SK-N-DZ (cell line): ENCODE data around the gene LMBRD2.

Experiments
- DNase-seq: peaks from one replicate; pipeline ENCODE4 v3.0.0-alpha.2; 2015; ENCODE audit warnings: low spot score

LMBRD2 gene

DNA sequence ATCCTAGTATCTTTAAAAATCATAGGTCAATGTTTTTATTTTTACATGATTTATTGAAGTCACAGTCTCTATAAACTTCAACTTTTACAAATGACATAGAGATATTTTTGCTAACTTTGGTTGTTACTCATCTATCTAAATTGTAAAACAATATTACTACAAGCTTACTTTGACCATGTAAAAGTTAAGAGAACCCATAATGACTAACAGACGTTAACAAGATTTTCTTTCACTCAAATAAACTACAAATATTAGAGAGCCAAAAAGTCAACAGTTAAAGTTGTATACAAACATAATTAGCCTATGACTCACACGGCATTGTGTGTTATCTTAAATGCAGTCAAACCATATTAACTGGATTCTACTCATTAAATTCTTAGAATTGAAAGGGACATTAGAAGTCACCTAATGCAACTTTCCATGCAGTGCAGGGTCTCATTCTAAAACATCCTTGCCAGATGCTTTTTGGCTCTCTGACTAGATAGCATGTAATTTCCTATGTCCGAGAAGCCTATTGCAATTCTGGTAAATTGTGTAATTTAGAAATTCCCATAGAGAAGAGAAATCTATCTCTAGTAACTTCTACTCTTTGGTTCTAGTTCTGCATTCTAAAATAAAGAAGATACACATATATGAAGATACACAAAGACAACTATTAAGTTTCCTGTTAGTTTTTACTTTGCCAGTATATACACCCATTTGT is 42.8 kb downstream of the LMBRD2 start:
- no peak for DNase-seq

DNA sequence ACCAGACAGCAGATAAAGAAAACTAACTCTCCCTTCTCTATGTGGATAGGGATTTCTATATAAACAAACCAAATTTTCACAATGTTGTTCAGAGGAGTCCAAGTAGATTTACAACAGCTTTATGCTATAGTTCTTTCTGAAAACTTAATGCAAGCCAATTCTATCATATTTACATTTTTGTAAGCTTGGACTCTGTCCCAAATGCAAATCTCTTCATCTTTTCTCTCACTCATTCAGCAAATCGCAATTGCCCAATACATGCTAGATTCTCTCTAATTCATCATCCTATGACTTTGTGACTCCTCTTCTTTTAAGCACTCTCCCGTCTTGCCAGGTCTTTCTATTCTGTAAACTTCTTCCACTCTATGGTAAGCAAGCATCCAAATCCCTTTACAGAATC is 45.9 kb downstream of the LMBRD2 start:
- no peak for DNase-seq

DNA sequence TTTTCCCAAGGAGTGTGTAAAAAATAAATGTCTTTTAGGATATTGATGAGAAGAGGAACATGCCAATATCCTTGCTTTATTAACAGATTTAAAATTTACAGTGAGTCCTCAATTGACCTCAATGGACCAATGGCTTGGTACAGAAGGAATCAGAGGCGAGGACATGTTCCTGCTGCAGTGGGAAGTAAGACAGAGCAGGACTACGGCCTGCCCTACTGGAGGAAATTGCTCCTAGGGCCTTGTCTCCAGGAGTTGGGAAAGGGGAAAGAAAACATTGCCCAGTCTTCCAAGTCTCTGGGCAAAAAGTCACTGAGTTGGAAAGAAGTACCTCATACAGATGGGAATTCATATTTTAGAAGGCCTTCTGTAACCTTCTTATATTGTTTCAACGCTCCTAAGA is 51.9 kb downstream of the LMBRD2 start:
- no peak for DNase-seq

DNA sequence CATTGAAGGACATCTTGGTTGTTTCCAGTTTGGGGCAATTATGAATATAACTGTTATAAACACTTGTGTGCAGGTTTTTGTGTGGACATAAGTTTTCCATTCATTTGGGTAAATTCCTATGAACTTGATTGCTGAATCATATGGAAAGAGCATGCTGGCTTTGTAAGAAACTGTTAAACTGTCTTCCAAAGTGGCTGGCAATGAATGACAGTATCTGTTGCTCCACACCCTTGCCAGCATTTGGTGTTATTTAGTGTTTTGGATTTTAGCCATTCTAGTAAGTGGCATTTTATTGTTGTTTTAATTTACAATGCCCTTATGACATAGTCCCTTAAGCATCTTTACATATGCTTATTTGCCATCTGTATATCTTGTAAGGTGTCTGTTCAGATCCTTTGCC is 55.2 kb downstream of the LMBRD2 start:
- no peak for DNase-seq

DNA sequence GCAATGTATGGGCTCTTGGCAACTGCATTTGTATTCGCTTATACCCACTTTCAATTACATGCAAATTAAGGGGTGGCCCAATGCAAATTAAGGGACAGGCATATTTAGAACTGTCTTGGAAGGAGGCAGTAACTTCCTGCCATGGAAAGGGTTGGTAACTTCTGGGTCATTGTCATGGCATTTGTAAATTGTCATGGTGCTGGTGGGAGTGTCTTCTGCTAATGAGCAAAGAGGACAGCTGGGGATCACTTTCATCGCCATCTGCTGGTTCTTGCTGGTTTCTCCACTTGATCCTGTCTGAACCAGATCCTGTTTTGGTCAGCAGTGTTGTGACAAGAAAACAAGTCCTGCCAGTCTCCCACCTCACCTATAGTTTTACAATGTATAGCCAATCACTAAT is 61.7 kb downstream of the LMBRD2 start:
- peak; percentile 32 for DNase-seq

- peak; percentile 81 for DNase-seq
Measured at GRCh38 chr5:36079200-36079781, 72.4 kb downstream of the LMBRD2 start.

- DNase-seq, result peak; percentile 14
Measured at GRCh38 chr5:36078430-36078829, 73.3 kb downstream of the LMBRD2 start.

DNA sequence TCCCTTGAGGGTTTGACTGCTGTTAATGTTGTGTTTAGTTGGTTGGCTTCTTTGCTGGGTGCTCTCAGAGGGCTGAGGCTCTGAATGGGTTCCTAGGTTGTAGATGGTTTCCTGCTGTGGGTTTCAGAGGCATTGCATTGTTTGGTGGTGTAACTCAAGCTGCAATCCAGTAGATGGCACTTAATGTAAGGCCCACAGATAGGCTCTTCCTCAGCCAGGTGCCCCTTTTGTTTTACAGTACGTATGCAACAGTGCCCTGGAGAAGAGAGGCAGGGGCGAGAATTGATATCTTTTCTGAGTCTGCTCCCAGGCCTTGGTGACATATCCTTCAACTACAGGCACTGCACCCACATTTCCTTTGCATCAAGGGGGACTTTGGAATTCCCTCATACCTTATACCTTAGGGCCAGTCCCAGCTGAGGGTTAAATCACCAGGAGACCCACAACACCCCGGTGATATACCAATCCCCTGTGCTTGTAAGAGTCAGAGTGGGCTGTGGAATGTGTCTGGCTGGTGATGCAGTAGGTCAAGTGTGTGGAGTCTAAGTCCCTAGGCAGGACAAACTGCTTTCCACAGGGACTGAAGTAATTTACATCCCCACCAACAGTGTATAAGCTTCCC is 78.0 kb downstream of the LMBRD2 start:
- DNase-seq, result peak; percentile 41

GRCh38 chr5:36070687-36071571 is 80.8 kb downstream of the LMBRD2 start:
- DNase-seq, result no peak

GRCh38 chr5:36068751-36069281 is 82.9 kb downstream of the LMBRD2 start:
- no peak for DNase-seq

DNA sequence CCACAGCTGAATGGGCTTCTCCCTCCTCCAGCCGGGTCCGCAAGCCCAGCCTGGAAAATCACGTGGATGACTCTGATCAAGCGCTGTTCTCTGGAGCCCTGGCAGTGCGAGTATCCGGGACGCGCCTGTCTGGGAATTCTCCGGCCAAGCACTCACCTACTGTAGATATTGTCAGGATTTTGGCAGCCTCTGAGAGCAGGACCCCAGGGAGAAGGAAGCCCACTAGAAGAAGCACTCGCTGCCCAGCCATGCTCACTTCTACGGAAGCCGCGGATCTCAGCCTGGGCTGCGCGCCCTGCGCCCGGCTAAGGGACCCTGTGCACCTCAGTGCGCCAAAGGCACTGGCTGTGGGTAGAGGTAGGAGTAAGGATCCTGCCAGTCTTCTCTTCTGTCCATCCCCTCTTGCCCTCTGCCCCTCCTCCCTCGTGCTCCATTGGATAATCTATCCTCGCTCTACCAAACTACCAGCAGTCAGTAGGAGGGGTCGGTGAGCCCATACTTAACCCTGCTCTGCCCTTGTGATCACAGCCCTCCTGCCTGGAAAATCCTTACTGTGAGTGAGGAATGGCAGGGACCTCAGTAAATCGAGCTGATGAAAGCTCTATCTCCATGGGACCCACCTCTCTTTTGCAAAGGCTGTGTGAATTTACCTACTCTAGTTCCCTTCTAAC is 85.0 kb downstream of the LMBRD2 start, which contains the start of gene UGT3A2:
Gene UGT3A2, minus strand, starts transcription at position 343 of the 671 bp plus-strand sequence. Its CDS starts 93 bp downstream, at position 250.
- DNase-seq, result peak; percentile 70

DNA sequence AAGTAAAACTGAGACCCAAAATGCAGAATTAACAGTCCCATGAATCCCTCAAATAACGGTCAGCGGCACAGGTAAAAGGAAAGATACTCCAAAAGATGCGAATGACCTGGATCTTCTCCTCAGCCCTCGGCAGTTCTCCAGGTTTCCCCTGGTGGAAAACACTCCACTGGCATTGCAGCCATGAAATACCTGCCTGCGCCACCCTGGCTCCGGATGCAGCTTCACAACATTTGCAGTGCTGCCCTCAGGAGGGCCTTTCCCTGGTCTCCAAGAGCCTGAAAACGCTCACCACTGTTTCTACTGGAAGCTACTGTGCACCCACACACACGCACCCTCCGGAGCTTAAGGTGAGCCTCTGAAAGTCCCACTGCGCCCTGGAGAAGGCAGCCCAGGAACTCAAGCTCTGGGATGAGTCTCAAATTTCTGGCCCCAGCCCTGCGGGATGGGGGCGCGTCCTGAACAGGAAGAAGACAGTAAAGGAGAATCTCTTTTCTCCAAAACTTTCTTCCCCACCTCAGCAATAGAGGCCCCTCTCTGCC is 85.6 kb downstream of the LMBRD2 start:
- no peak for DNase-seq

- DNase-seq, result peak; percentile 9
Measured at GRCh38 chr5:36060420-36060887, 91.2 kb downstream of the LMBRD2 start.

DNA sequence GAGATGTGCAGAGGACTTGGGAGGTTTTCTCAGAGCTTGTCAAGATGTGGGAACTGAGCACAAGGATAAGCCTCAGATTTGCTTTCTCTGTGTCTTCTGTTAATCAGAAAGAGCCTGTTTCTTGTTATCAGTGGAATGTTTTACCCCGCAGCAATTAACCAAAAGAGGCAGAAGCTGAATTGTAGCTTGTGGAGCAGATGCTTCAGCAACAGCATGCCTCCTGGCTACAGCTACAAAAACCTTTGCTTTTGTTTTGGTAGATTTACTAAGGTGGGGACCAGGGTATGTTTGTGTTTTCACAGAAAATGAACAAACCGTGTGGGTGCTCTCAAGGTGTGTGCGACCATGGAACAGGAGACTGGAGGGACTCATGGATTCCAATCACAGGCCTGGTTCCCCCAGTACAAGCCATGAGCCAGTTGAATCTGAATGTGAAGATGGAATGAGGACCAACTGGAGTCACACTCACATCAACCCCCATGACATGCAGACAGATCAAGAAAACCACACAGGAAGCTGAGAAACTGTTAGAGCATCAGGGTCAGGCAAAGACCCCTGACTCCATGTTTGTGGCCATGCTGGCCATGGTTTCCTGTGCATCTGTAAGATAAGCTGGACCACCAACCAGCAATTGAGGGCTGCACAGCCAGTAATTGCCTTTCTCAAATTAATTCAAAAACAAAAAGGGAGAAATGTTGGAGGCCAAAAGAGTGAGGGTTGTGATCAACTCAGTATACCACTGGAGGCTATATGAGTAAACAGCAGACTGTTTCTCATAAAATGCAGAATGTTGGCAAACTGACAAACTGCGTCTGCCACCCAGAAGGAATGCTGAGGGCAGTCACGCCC is 91.9 kb downstream of the LMBRD2 start:
- no peak for DNase-seq

DNA sequence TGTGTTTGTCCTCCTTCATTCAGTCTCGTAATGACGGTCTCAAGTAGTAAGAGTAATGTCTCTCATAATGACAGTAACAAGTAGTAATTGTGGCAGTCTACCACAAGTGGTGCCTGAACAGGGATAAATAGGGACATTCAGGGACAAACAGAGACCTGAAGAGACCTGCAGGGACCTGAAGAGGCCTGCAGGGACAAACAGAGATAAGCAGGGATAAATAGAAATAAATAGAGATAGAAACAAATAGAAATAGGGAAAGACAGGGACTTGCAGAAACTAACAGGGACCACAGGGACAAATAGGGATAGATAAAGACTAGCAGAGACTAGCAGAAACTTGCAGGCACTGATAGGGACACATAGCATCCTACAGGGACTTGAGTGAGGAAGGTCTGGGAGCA is 92.9 kb downstream of the LMBRD2 start:
- DNase-seq, result peak; percentile 17

- no peak for DNase-seq
Measured at GRCh38 chr5:36057386-36057785, 94.3 kb downstream of the LMBRD2 start.

DNA sequence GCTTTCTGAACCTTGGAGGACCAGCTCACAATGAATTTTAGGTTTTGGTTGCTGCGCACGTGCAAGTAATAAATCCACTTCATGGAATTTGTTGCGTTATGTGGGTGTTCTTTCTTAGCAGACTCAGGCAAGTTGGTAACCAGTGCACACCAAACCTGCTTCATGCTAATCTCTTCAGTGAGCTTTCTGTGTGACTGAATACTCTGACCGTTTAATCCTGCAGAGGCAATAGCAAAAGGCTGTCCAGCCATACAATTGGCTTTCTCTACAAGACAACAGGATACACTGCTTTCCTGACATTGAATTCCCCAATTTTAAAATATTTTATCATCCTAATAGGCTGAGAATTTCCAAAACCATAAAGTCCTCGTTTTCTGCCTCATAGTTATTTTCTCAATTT is 95.3 kb downstream of the LMBRD2 start:
- no peak for DNase-seq

DNA sequence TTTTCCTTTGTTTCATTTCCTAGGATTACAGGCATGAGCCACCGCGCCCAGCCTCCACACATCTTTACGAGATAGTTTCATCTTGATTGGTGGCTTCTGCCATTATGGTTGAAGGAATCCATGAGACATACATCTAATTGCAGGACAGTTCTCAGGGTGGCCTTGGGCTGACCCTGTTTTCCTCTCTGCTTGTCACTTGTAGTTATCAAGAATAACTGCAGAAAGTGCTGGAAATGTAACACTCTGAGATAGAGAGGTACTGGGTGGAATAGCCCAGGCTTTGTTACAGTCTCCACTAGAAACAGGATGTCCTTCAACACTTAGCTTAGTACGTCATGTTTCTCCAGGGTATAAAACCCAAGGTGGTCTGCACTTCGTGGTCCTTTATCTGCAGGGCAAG is 95.7 kb downstream of the LMBRD2 start:
- DNase-seq, result peak; percentile 85

- DNase-seq, result no peak
Measured at GRCh38 chr5:36054647-36055046, 97.0 kb downstream of the LMBRD2 start.

GRCh38 chr5:36052538-36052937 is 99.1 kb downstream of the LMBRD2 start:
- no peak for DNase-seq
